SK-N-MC (cell line): Measurements from ENCODE around the gene PDGFRA.
A peak's percentile ranks its signal among the peaks of the same experiment; 100 is the strongest.
"Not testable (repeated sequence)": the region's sequence is repeated elsewhere in the genome, so short reads cannot be mapped to it uniquely, and the experiment has no call there.

Source experiments
- DNase-seq: peaks from one replicate; pipeline ENCODE4 v3.0.0-alpha.2; 2011; ENCODE audit warnings: low read depth, low spot score
- H3K27ac ChIP-seq: fragments of 200-600 bp; sonication (generic); 2 replicates; pipeline ENCODE4 v1.5.1; 2016; ENCODE audit warnings: mixed run types
- H3K36me3 ChIP-seq: fragments of 200-600 bp; sonication (generic); 2 replicates; pipeline ENCODE4 v1.6.1; 2017; ENCODE audit warnings: antibody characterized with exemption, low read length, mixed read lengths; ENCODE audit not compliant: insufficient read depth
- H3K4me3 ChIP-seq: fragments of 200-600 bp; sonication (generic); 2 replicates; pipeline ENCODE4 v1.5.1; 2016
- H3K9ac ChIP-seq: fragments of 200-600 bp; sonication (generic); 2 replicates; pipeline ENCODE4 v1.8.0; 2017; ENCODE audit warnings: mixed run types, mixed read lengths; ENCODE audit not compliant: insufficient read length
- H3K9me3 ChIP-seq: fragments of 200-600 bp; sonication (generic); 2 replicates; pipeline ENCODE4 v1.6.1; 2017; ENCODE audit warnings: low read depth, mild to moderate bottlenecking, antibody characterized with exemption, low read length, moderate library complexity, mixed read lengths
- EZH2 ChIP-seq: fragments of 200-600 bp; sonication (generic); IDR thresholded peaks from one replicate; pipeline ENCODE4 v1.6.1; 2017; ENCODE audit warnings: antibody characterized with exemption
- FOXP2 ChIP-seq: optimal IDR thresholded peaks from 2 replicates; pipeline ENCODE3; 2011; ENCODE audit warnings: mild to moderate bottlenecking, moderate library complexity; ENCODE audit not compliant: insufficient read depth; ENCODE audit errors: extremely low read length, control extremely low read depth
- POLR2AphosphoS5 ChIP-seq: IDR thresholded peaks from 2 replicates; pipeline ENCODE4 v1.6.1; 2012; ENCODE audit warnings: mild to moderate bottlenecking, low read depth, low read length, borderline replicate concordance

PDGFRA gene

GRCh38 chr4:54230484-54231418 lies 1.7 kb downstream of the PDGFRA start:
- H3K27ac ChIP-seq = no peak overlapping the region
- H3K9me3 ChIP-seq = no peaks in the 10 kb centered on the region
- no peak overlapping the region for H3K9ac ChIP-seq
- H3K36me3 ChIP-seq = no peaks in the 10 kb centered on the region
- H3K4me3 ChIP-seq = peak overlapping the region; percentile 40; the same call in 1 of the 2 replicates
- no peak for TF ChIP-seq POLR2AphosphoS5
- TF ChIP-seq EZH2 = no peak
- TF ChIP-seq FOXP2 = no peak
- DNase-seq = no peak

- H3K9ac ChIP-seq = no peak overlapping the region
- H3K9me3 ChIP-seq = no peaks in the 10 kb centered on the region
- H3K36me3 ChIP-seq = no peaks in the 10 kb centered on the region
- no peak overlapping the region for H3K27ac ChIP-seq
- TF ChIP-seq FOXP2 = no peak
- no peak for TF ChIP-seq POLR2AphosphoS5
- TF ChIP-seq EZH2 = no peak
- H3K4me3 ChIP-seq = no peak overlapping the region
- no peak for DNase-seq
These were observed 2.3 kb downstream of the PDGFRA start for GRCh38 chr4:54231419-54231767.

- no peaks in the 10 kb centered on the region for H3K36me3 ChIP-seq
- TF ChIP-seq EZH2 (peak; percentile 95), POLR2AphosphoS5 (no peak), FOXP2 (no peak)
- no peaks in the 10 kb centered on the region for H3K9me3 ChIP-seq
- no peak overlapping the region for H3K27ac ChIP-seq
- H3K9ac ChIP-seq = no peak overlapping the region
- DNase-seq = no peak
- H3K4me3 ChIP-seq = 0 out of 2 replicates have a peak overlapping the region, but pooled peaks have one; percentile 1
These were observed 2.9 kb downstream of the PDGFRA start for GRCh38 chr4:54231768-54232688.

GRCh38 chr4:54233277-54233696 lies 4.2 kb downstream of the PDGFRA start:
- no peak for DNase-seq
- Histone ChIP-seq H3K9me3 (no peaks in the 10 kb centered on the region), H3K4me3 (peak overlapping the region; percentile 78), H3K9ac (no peak overlapping the region), H3K27ac (no peak overlapping the region), H3K36me3 (no peaks in the 10 kb centered on the region)
- TF ChIP-seq FOXP2 = peak; percentile 18
- TF ChIP-seq POLR2AphosphoS5 = no peak
- TF ChIP-seq EZH2 = no peak

- H3K9me3 ChIP-seq = no peaks in the 10 kb centered on the region
- no peaks in the 10 kb centered on the region for H3K36me3 ChIP-seq
- no peak overlapping the region for H3K27ac ChIP-seq
- peak overlapping the region; percentile 78 for H3K4me3 ChIP-seq
- TF ChIP-seq FOXP2 (peak; percentile 42), EZH2 (no peak), POLR2AphosphoS5 (no peak)
- DNase-seq = peak; percentile 57
- H3K9ac ChIP-seq = no peak overlapping the region
These were observed 4.8 kb downstream of the PDGFRA start for GRCh38 chr4:54233697-54234496.

GRCh38 chr4:54234497-54235205 lies 5.6 kb downstream of the PDGFRA start:
- Histone ChIP-seq H3K4me3 (no peak overlapping the region), H3K9ac (no peak overlapping the region)

GRCh38 chr4:54236316-54236715 lies 7.2 kb downstream of the PDGFRA start:
- not testable (repeated sequence) for H3K27ac ChIP-seq, H3K4me3 ChIP-seq, H3K9ac ChIP-seq, H3K9me3 ChIP-seq, H3K36me3 ChIP-seq, DNase-seq

More at GRCh38 chr4:54234497-54235205, 5.6 kb downstream of the PDGFRA start:
- no peak overlapping the region for H3K27ac ChIP-seq
- no peaks in the 10 kb centered on the region for H3K36me3 ChIP-seq
- H3K9me3 ChIP-seq = no peaks in the 10 kb centered on the region
- DNase-seq = no peak
- TF ChIP-seq EZH2 = no peak

GRCh38 chr4:54237770-54238169 lies 8.7 kb downstream of the PDGFRA start:
- Histone ChIP-seq H3K36me3 (no peaks in the 10 kb centered on the region), H3K4me3 (no peak overlapping the region), H3K27ac (no peak overlapping the region), H3K9ac (no peak overlapping the region), H3K9me3 (no peaks in the 10 kb centered on the region)
- no peak for DNase-seq
- TF ChIP-seq POLR2AphosphoS5 (no peak), FOXP2 (no peak)
